CD4-positive, alpha-beta T cell treated with Interleukin-4 for 4 hours (primary cell): Measurements from ENCODE around the gene LAP3.

Experiments used
- DNase-seq: peaks from one replicate; pipeline ENCODE4 v3.0.0-alpha.2; 2020

Gene LAP3

DNA sequence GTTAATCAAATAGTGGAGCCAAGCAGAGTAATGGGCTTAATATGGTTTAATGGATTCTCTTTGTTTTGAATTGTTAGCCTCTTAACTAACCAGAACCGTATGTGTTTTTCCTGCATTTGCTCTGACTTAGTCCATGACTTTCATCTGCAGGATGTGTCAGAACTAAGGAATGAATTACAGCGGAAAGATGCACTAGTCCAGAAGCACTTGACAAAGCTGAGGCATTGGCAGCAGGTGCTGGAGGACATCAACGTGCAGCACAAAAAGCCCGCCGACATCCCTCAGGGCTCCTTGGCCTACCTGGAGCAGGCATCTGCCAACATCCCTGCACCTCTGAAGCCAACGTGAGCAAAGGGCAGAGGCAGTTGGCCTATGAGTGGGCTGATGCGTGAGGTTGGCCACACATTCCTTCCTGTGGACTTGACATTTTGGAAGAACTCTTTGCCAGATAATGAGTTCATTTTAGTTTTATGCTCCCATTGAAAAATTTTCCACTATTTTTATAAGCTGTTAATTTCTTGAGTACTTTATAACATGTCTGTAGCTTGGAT lies 46.5 kb downstream of the LAP3 start:
- no peak for DNase-seq

DNA sequence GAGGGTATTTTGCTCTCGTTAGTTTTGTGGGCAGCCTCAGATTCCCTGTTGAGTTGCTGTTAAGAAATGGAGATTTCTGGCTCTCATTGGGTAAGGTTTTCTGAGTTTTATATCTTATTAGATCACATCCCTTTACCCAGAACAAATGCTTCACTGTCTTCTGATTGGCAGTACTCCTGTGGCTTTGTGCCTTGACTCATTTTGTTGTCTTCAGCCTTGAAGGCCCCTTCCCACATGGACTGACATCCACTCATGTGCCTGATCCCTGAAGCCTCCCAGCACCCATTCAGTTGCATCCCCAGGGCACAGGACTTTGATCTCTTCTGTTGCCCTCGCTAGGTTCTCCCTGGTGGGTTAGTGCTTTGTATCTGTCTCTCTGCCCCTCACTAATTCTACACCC lies 47.8 kb downstream of the LAP3 start:
- DNase-seq = no peak

DNA sequence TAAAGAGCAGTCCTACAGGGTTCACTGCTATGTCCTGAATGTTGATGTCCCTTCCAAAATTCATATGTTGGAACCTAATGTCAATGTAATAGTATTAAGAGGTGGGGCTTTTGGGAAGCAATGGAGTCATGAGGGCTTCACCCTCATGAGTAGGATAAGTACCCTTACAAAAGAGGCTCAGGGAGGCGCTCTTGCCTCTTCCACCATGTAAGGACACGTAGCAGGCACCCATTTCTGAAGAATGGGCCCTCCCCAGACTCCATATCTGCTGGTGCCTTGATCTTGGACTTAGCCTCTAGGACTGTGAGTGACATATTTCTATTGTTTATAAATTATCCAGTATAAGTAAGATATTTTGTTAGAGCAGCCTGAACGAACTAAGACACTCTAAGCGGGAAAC lies 53.2 kb downstream of the LAP3 start:
- no peak for DNase-seq

DNA sequence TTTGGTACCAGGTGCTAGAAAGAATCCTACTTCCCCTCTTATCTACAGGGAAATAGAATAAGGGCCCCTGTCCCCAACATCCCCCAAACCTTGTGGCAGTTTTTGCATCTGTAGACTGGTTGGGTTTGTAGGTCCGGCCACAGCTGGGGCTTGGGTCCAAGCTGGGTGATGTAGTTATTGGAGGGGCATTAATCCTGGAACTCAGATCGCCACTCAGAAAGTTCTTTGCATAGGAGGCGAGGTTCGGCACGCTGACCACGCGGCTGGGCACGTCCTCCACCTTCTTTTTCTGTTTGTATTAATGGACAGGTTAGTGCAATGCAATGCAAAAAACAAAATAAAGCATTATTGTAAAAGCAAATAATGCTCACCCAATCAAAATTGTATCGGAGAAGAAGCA lies 56.6 kb downstream of the LAP3 start:
- DNase-seq = no peak

DNA sequence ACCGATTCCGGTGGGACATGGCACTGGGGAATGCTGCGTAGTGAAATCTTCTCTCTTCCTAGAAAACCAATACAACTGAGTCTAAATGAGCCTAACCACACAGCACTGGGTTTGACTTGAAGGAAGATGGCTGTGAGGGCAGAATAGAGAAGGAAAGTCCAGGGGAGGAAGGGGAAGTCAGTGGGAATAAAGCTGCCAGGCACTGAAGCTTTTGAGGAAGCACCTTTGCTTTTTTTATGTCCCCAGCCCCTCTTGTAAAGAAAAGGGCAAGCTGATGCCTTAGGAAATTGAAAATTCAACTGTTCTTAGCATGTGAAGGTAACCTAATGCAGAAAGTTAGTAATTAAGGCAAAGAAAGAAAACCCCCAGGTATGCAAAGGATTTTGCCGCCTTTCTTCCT lies 58.1 kb downstream of the LAP3 start:
- DNase-seq = no peak

DNA sequence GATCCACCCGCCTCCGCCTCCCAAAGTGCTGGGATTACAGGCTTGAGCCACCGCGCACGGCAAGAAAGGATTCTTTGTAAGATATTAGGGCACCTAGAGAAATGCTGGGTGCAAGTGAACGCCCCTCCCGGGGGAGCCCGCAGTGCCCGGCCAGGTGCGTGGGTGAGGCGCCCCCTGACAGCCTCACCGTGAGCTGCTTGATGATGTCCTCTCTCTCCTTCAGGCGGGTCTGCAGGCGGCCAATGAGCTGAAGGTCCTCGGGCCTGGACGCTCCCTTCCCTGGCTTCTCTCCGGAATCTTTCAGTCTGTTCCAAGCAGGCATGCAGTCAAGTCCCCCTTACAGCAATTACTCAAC lies 59.3 kb downstream of the LAP3 start:
- no peak for DNase-seq

DNA sequence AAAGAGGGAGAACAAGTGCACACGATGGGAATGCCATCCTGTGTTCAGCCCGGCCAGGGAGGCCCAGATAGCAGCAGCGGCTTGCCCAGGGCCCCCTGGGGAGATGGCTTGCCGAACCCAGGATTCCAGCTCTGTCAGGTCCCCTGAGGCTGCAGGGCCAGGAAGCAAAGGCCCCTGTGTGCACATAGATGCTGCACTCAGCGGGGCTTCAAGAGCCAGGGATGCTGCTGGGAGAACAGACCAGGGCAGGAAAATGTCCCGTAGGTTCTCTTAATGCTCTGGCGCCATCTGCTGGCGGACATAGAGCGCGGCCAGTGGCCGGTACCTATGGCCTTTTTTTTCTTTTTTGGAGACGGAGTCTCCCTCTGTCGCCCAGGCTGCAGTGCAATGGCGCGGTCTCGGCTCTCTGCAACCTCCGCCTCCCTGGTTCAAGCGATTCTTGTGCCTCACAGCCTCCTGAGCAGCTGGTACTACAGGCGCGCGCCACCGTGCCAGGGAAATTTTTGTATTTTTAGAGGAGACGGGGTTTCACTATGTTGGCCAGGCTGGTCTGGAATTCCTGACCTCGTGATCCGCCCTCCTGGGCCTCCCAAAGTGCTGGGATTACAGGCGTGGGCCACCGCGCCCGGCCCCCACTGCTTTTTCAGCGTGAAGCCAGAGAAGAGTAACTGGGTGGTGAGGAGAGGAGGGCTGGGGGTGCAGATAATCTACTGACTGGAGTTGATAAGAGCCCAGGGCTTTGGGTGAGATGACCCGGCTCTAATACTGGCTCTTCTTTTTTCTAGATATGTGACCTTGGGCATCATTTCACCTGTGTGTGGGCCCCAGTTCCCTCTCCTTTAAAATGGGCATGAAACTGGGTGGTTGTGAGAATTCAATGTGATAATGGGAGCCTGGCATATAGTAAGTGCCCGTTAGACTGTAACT lies 60.0 kb downstream of the LAP3 start:
- peak; percentile 66 for DNase-seq

DNA sequence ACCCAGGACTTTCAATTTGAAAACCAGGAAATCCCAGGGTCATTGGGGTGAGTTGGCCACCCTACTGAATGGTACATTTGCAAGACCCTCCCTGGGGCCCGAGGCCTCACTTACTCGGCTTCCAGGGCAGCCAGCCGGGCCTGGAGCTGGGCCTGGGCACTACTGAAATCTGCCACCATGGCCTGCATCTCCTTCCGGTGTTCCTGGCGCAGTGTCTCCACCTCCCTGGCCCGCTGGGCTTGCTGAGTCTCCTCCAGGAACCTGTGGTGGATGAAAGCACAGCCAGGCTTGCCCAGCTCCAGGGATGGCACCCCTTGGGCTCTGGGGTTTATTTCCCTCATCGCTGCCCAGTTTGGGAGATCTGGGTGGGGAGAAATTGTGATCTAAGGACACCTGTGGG lies 62.1 kb downstream of the LAP3 start:
- DNase-seq = no peak

DNA sequence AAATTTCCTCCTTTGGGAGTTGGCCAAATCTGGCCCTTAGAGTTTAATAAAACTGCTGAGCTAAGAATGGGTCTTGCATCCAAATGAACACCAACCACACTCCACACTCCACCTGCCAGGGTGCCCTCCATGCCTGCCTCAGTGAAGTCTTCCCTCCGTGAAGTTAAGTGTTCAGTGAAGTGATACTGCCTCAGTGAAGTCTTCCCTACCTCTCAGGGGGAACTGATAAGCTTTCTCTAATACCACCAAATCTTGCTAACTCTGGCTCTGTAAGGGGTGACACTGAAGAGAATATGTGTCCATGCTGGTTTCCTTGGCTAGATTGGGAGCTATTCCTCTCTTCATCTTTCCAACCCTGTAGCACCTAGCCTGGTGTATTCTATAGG lies 65.4 kb downstream of the LAP3 start:
- DNase-seq = no peak

DNA sequence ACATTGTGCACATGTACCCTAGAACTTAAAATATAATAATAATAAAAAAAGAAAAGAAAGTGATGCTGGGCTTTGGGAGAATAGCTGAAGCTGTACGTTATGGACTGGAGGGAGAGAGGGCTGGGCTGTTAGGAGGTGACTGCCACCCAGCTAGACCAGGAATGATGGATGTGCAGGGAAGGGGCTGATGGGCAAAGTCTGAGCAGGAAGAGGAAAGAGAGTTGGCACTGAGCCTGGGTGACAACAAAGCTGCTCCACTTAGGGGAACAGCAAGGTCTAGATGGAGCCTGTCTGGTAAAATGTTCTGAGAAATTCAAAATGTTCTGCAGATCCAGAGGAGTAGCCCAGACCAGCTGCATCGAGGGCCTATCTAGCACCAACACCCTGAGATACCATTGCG lies 69.7 kb downstream of the LAP3 start:
- DNase-seq = no peak

DNA sequence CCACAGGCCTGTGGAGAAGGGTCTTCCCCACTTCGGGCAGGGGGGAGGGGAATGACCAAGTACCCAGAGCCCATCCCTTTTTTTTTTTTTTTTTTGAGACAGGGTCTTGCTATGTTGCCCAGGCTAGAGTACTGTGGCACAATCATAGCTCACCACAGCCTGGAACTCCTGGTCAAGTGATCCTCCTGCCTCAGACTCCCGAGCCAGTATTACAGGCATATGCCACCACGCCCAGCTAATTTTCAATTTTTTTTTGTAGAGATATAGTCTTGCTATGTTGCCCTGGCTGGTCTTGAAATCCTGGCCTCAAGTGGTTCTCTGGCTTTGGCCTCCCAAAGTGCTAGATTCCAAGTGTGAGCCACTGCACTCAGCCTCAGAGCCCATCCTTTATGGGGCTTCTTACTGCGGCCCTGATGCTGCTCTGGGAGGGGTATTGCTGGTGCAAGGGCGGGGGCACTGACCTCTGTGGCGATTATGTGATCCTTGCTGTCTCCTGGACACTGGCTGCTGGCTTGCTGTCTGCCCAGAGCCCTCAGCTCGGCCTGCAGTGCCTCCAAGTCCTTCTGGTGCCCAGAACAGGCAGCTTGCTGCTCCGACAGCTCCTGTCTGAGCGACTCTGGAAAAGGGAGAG lies 70.3 kb downstream of the LAP3 start:
- DNase-seq = no peak

DNA sequence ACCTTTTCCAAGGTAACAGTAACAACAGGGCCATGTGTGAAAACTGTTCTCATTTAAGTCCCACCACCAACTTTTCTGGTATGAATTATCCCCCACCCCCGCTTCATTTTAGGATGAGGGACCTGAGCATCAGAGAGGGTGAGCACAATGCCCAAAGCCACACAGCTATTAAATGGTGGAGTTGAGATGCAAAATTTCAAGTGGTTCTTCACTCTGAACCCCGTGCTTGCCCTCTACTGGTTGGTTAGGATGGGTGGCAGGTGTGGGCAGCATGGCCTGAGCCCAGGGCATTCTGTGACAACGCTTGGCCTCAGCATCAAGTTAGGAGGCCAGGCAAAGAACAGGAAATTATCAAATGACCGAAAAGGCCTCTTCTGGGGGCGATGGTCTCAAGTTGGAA lies 70.9 kb downstream of the LAP3 start:
- DNase-seq = no peak

DNA sequence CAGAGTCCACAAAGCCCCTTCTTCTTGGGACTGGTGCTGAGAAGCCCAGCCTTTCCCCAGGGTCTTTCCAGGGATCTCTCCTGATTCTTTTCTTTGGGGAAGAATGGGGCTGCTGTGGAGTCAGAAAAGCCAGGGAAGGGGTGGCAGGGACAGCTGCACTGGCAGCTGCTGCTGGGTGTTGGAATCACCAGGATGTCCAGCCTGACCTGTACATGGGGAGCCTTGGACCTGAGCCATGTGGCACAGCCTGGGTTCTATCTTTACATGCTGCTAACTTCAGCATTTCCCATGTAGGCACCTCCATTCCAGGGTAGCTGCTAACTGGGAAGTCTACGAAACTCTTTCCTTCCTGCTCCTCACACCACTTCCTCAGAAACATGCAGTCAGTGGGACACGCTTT lies 73.4 kb downstream of the LAP3 start:
- no peak for DNase-seq

DNA sequence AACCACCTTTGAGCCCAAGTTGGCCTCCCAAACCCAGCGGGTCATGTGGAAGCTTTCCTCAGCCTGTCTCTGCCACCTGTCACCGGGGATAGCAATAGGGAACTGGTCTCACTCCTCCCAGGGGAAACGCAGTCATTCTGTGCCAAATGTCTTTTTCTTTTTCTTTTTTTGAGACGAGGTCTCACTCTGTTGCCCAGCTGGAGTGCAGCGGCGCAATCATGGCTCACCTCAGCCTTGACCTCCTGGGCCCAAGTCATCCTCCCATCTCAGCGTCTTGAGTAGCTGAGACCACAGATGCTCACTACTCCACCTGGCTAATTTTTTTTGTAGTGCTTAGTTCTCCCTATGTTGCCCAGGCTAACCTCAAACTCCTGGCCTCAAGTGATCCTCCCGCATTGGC lies 77.7 kb downstream of the LAP3 start:
- no peak for DNase-seq

DNA sequence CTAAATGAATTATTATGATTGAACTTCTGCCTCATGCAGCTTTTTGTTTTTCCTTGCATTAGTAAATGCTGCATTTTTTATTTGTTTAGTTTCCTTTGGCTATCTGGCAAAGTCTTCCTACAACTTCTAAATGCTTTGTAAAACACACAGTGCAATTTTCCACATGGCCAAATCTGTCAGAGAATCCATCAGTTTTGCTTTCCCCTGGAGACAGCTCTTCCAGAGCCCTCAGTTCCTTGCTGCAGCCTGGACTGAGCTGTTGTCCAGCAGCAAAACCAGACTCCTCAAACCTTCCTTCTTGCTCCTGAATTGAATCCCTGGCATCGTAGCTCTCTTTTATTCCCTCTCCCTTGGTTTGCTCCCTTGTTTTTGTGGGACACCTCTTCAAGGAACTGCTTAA lies 80.1 kb downstream of the LAP3 start:
- no peak for DNase-seq
